Skeletal muscle cell (primary cell): Measurements from ENCODE around the gene SCN1B.

ENCODE experiments used
- DNase-seq: peaks from one replicate; pipeline ENCODE4 v3.0.0-alpha.2; 2010; ENCODE audit warnings: low read depth
- H3K4me3 ChIP-seq: 2 replicates; pipeline ENCODE4 v1.5.1; 2011; ENCODE audit warnings: low read depth, mild to moderate bottlenecking, control low read depth, low read length, moderate library complexity

SCN1B gene

DNA sequence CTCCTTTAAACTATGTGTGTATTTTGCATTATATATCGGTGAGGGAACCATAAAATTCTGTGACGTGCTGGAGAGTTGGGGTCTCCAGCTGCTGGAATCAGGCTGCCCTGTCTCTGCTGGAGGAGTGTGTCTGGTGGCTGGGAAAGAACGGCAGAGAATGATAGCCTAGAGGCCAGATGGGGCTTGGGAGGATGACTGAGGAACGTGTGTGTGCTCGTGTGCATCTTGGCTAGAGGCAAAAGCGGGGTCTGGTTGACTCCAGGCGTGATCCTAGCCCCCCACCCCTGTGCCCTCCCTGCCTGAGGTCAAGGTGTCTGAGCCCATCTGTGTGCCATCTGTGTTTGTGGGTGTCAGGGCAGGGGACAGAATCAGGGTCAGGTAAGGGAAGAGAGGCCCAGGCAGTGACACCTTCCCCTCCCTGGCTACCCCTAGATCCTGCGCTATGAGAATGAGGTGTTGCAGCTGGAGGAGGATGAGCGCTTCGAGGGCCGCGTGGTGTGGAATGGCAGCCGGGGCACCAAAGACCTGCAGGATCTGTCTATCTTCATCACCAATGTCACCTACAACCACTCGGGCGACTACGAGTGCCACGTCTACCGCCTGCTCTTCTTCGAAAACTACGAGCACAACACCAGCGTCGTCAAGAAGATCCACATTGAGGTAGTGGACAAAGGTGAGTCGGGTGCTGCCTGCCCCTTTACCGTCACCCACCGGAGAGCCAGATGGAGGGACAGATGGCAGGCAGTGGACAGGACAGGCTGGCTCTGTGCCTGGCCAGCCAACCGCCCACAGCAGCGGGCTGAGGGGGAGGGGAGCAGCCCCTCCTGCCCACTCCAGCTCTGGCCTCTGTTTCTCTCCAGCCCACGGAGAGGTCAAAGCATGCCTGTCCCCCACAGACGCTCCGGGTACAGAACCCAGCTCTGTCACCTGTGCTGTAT, 3.1 kb downstream of the SCN1B start:
- no peak for DNase-seq
- no peak overlapping the region for H3K4me3 ChIP-seq

DNA sequence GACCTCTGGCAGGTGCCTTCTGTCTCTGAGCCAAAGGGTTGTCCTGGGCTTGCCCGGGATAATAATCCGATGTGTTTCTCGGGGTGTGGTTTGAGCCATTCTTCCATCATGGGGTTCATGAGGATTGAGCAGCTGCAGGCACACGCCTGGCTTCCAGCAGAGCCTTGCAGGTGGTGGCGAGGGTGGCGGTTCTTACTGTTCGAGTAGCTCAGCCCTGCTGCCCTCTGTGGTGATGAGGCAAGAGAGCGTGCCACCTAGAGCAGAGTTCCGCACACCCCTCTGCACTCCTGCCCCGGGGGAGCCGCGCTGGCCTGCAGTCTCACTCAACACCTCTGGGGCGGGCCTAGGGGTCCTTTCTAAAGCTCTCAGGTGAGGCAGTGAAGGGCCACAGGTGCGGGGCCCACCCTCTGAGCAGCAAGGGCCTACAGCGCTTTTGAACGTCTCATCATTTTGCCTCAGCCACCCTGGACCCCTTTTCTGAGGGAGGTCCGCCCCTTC, 3.8 kb downstream of the SCN1B start:
- no peak overlapping the region for H3K4me3 ChIP-seq
- DNase-seq, result no peak

DNA sequence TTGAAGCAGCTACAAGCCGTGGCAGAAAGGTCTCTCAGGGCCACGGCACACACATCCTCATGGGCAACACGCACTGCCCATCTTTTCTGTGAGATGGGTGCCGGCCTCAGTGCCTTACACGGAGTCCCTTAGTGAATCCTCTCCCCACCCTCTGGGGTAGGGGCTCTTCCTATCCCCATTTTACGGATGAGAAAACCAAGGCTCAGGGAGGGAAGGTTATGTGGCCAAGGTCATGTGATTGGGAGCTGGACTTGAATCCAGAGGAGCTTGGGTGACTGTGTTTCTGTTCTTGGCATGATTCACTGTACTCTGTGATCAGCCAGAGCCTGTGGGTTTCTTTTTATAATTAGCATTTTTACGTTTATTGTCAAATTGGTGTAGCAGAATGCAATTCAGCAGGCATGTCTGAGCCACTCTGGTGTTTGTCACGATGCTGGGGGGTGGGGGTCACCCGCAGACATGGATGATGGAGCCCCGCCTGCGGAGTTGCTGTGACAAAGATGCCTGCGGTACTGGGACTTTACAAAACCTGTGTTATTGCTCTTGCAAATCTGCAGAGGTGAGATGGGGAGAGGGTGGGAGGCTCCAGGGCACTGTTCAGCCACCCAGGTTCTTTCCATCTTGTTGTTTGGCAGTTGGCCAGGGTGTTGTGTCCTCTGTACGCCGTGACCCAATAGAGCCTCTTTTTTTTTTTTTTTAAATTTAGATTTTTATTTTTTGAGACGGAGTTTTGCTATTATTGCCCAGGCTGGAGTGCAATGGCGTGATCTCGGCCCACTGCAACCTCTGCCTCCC, 4.5 kb downstream of the SCN1B start:
- no peak overlapping the region for H3K4me3 ChIP-seq
- DNase-seq, result no peak

DNA sequence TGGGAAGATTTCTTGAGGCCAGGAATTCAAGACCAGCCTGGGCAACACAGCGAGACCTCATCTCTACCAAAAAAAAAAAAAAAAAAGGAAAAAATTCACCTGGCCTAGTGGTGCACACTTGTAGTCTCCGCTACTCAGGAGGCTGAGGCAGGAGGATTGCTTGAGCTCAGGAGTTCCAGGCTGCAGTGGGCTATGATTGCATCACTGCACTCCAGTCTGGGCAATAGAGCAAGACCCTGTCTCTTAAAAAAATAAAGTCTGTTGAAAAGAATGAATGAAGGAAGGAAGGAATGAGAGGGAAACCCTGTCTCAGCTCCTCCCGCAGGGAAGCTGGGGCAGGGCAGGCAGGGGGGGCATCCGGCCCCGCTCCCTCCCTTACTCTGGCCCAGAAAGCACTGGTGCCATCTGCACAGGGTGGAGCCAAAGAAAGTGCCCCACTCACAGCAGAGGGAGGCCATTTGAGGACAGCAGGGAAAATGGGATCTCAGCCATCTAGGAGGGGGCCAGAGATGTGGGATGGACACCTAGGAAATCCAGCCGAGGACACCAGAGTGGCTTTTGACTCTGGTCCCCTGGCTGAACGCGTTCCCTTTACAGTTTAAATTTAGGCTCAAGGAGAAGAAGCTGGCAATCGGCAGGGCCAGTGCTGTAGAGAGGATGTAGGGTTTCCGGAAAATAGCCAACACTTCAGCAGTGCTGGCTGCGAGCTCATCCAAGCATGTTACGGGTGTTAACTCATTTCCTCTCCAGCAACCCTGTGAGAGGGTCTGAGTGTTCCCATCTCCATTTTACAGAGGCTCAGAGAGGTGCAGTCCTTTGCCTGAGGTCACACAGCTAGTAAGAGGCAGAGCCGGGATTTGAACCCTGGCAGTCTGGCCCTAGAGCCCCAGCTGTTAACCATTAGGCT, 7.7 kb downstream of the SCN1B start:
- no peak for DNase-seq
- no peak overlapping the region for H3K4me3 ChIP-seq

DNA sequence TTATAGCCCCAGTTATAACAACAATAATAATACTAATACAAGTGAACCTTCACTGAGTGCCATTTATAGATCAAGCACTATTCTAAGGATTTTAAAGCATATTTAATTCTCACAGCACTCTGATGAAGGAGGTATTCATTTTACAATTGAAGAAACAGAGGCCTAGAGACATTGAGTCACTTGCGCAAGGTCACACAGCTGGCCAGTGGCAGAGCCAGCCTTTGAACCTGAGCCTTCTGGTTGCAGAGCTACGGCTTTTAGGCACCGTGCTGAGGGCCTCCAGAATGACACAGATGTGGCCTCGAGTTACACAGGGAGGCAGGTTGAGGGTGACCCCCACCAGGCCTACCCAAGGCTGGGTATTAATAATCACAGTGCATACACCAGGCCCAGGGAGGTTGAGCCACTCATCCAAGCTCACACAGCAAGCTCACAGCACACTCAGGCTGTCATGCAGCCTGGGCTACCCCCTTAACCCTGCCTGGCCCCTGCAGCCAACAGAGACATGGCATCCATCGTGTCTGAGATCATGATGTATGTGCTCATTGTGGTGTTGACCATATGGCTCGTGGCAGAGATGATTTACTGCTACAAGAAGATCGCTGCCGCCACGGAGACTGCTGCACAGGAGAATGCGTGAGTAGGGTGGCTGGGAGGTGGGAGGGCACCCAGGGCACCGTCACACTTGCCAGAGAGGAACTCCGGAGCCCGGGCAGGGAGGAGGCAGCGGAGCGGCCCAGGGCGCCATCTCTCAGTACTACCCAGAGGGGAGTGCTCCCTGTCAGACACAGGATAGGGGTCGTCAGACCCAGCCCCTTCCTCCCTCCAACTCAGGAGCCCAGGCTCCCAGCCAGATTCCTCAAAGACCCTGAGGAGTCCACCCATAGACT, 8.6 kb downstream of the SCN1B start:
- DNase-seq, result no peak
- H3K4me3 ChIP-seq, result no peak overlapping the region

DNA sequence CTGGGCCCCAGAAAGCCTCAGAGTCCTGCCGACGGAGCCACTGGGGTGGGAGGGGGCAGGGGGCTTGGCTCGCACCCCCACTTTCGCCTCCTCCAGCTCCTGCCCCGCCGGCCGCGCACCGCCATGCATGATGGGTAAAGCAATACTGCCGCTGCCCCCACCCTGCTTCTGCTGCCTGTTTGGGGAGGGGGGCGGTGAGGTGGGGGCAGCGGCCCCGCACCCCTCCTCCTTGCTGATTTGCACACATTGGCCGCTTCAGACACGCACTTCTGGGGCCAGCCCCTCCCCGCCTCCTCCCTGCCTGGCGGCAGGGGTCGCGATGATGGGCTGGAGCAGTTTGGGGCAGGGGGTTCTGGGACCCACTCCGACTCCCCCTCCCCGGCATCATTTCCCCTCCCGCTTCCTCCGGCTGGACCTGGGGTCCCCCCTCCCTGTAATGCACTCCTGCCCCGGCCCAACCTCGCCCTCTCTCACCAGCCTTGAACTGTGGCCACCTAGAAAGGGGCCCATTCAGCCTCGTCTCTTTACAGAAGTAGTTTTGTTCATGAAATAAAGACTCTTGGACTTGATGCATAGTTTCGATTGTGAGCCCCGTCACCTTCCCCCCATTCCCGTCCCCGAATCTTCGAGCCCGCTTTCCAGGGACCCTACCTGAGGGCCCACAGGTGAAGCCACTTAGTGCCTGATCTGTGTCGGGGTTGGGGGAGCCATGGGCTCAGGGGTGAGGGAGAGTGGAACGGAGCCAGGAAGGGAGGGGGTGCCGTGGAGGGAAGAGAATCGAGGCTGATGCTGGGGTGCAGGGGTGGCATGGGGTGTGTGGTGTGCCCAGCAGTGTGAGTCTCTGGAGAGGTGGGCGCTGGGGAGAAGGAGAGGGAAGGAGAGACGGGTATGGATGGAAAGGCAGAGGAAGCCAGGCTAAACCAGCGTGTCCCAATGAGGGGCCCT, 9.9 kb downstream of the SCN1B start:
- no peak for DNase-seq
- peak overlapping the region; percentile 9 for H3K4me3 ChIP-seq

DNA sequence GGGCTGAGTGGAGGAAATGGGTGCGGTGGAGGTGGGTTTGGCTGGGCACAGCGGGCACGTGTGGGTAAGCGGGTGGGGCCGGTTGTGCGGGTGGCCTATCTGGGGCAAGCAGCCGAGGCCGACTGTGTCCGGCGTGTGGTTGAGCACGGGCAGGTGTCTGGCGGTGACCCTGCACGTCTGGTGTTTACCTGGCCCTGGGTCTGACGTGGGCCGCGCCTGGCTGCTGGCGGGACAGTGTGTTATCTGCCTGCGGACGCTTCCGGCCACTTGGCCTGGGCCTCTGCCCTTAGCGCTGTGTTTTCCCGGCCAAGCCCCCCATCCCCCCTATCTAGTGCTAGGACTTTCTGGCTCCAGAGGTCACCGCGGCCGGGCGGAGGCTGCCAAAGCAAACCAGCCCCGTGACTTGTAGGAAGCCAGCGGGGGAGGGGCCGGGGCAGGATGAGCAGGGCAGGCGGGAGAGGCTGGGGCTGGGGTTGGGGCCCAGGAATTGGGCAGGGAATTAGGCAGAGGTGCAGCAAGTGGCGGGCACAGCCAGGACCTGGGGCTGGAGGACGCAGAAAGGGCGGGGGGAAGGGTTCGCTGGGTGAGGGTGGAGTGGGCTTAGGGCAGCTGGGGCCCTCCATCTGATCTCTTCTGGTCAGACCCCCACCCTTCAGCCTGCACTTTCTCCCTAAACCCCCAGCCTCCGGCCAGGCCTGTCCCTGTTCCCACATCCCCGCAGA, 10.7 kb downstream of the SCN1B start:
- DNase-seq, result no peak
- no peak overlapping the region for H3K4me3 ChIP-seq

DNA sequence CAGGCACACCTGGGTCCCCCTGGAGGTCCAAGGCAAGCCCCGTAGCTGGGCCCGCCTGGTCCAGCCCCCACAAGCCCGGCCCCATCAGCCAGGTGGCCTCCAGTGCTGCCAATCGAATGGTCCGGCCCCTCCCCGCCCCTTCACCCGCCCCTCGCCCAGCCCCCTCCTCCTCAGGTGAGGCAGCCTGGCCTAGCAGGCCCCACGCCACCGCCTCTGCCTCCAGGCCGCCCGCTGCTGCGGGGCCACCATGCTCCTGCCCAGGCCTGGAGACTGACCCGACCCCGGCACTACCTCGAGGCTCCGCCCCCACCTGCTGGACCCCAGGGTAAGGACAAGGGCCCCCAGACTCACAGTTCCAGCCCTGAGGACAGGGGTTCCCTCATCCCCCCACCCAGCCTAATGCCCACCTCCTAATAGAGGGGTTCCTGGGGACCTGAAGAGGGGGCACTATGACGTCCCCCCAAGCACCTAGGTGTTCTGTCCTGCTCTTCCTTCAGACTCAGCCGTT, 11.3 kb downstream of the SCN1B start, which contains the start of gene HPN:
TSS of gene HPN (plus strand) at position 174 of the 508 bp plus-strand sequence. CDS start 786 bp downstream, outside the sequence.
- no peak within 1 kb of the TSS for H3K4me3 ChIP-seq
- no peak for DNase-seq

DNA sequence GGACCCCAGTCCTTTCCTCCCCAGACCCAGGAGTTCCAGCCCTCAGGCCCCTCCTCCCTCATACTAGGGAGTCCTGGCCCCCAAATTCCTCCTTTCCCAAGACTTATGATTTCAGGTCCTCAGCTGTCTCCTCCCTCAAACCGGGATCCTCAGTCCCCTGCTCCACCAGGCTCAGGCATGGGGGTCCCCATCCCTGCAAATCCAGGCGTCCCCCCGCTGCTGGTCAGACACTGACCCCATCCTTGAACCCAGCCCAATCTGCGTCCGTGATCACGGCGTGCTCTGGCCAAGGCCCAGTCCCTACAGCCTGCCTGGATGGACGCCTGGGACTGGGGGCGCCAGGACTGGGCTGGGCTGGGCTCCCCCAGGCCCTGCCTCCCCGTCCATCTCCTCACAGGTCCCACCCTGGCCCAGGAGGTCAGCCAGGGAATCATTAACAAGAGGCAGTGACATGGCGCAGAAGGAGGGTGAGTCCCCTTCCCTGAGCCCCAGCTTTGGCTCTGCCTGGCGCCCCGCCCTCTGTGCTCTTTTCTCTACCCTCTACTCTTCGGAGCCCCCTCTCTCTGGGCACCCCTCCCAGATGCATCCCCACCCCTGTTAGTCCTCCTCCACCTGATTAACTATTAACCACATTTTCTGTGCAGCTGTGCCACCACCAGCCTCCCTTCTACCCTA, 11.9 kb downstream of the SCN1B start:
- no peak overlapping the region for H3K4me3 ChIP-seq
- no peak for DNase-seq

DNA sequence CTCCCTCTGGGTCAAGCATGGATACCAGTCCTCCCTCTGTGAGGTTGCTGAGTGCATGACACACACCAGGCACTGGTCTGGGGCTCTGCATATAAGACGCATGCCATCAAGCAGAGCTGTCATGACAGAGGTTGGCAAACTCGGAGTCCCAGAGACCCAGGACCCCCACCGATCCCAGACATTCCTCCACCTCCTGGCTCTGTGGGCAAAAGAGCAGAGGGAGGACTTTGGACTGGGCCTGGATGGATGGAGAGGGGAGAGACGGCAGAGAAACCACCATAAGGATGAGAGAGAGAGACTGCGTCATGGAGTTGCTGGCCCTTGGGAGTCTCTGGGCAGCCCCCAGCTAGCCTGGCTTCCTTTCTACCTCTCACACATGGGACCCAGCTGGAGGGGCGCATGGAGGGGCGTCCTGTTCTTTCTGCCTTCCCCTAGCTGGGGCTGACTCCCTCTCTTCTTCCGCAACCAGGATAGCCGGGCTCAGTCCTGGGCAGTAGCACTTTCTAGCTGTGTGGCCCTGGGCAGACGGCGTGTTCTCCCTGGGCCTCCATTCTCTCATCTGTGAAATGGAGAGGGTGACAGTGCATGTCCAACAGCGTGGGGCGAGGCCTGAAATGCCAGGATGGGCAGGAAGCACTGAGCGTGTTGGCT, 12.8 kb downstream of the SCN1B start:
- H3K4me3 ChIP-seq, result no peak overlapping the region
- DNase-seq, result no peak

DNA sequence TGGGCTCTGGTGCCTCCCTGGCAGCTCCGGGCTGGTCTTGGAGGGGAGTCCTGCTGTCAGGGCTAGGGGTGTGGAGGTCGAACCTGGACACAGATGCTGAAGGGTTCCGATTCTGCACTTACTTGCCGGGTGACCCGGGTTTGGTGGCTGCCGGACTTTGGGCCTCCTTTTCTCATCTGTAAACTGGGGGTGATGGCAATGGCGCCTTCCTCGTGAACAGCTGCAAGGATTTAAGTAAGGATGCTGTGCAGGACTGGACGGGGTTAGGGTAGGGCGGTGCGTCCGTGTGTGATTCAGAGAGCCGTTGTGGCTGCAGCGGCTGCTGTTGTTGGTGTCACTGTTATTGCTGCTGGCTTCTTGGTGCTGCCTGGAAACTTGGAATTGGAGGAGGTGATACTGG, 13.6 kb downstream of the SCN1B start:
- no peak overlapping the region for H3K4me3 ChIP-seq
- no peak for DNase-seq

DNA sequence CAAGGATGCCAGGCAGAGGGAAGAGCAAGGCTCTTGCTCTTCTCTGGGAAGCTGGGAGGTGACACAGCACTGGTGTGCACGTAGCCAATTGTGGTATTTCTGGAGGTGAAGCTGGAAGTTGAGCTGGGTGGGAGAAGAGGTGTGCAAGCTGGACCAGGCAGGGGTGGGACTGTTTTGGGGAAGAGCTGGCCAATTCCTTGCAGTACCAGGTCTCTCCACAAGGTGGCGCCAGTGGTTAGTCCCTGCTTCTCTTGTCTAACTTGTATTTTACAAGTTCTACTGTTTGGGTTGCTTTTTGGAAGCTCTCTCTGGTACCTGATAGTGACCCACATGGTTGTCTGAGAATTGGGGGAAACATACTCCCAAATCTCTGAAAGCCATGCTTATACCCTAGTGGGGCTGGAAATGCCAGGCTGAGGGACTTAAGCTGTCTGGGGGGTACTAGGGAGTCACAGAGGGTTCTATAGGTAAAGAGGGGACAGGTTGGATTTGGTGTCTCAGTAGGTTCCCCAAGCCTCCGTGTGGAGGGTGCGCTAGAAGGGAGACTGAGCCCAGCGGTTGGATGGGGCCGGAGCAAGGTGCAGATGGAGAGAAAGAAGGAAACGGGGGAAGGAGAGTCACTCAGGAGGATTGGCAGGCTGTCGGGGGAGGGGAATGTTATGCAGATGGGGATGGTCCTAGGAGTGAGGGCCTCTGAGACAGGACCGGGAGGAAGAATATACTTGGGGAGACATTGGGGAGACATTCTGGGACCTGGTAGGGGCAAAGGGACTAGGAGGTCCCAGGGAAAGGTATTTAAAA, 14.2 kb downstream of the SCN1B start:
- DNase-seq, result no peak
- H3K4me3 ChIP-seq, result no peak overlapping the region

DNA sequence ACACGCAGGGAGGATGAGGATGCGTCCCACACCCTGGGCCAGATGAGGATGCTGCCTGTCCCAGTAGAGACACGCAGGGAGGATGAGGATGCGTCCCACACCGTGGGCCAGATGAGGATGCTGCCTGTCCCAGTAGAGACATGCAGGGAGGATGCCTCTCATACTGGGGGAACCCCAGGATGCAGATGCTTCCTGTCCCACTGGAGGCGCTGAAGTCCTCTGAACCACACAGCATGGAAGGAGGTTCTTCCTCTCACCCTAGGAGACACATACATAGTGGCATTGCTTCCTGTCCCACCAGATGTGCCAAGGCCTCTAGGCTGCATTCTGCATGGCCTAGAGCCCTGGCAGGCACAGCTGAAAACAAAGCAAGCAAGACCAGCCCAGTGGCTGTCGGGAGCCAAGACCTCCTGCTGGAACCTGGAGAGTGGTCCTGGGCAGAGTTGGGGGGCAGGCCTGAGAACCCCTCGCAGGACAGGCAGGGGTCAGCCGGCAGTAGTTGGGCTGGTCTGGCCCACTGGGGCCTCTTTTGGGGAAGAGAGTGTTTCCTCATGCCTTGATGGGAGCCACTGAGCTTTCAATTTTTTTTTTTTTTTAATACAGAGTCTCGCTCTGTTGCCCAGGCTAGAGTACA, 15.5 kb downstream of the SCN1B start:
- no peak overlapping the region for H3K4me3 ChIP-seq
- no peak for DNase-seq

DNA sequence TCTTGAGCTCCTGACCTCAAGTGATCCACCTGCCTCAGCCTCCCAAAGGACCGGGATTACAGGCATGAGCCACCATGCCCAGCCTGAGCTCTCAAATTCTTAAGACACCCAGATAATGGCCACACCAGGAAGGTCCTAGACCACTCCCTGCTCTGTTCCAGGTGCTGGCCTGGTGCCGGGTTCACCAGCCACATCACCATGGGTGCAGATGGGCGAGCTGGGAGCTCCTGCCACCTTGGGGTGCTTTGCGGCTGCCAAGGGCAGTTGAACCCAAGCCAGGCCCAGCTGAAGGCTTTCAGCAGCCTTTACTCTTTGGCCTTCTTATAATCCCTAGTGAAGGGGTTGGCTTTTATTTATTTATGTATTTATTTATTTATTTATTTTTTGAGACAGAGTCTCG, 16.2 kb downstream of the SCN1B start:
- DNase-seq, result no peak
- H3K4me3 ChIP-seq, result no peak overlapping the region
